MM.1S (cell line): ENCODE measurements around the gene PAM16.

Source experiments
- DNase-seq: peaks from one replicate; pipeline ENCODE4 v3.0.0-alpha.2; 2015
- H2AFZ ChIP-seq: fragments of 300-600 bp; sonication (generic); 2 replicates; pipeline ENCODE4 v1.6.0; 2016; ENCODE audit warnings: antibody characterized with exemption, low read length
- H3F3A ChIP-seq: fragments of 300-600 bp; sonication (generic); 2 replicates; pipeline ENCODE4 v1.6.1; 2016; ENCODE audit warnings: mild to moderate bottlenecking, antibody characterized with exemption, low read length, moderate library complexity, mixed read lengths; ENCODE audit not compliant: insufficient read depth
- H3K27ac ChIP-seq: fragments of 300-600 bp; sonication (generic); 2 replicates; pipeline ENCODE4 v1.5.1; 2016; ENCODE audit warnings: mild to moderate bottlenecking, low read length
- H3K27me3 ChIP-seq: fragments of 300-600 bp; sonication (generic); replicated peaks from 2 replicates; pipeline ENCODE4 v1.6.0; 2016; ENCODE audit warnings: low read length; ENCODE audit not compliant: insufficient read depth
- H3K36me3 ChIP-seq: fragments of 300-600 bp; sonication (generic); replicated peaks from 2 replicates; pipeline ENCODE4 v1.6.1; 2016; ENCODE audit warnings: mild to moderate bottlenecking, low read length, mixed read lengths; ENCODE audit not compliant: insufficient read depth
- H3K4me1 ChIP-seq: fragments of 300-600 bp; sonication (generic); 2 replicates; pipeline ENCODE4 v1.6.1; 2016; ENCODE audit warnings: low read length, mixed read lengths
- H3K4me2 ChIP-seq: fragments of 300-600 bp; sonication (generic); 2 replicates; pipeline ENCODE4 v1.6.0; 2016; ENCODE audit warnings: low read depth, low read length
- H3K4me3 ChIP-seq: fragments of 300-600 bp; sonication (generic); 2 replicates; pipeline ENCODE4 v1.5.1; 2016; ENCODE audit warnings: low read length, mixed read lengths
- H3K79me2 ChIP-seq: fragments of 300-600 bp; sonication (generic); 2 replicates; pipeline ENCODE4 v1.6.1; 2016; ENCODE audit warnings: mixed run types, low read length, mixed read lengths
- H3K9ac ChIP-seq: fragments of 300-600 bp; sonication (generic); 2 replicates; pipeline ENCODE4 v1.6.1; 2016; ENCODE audit warnings: low read length, mixed read lengths
- H3K9me2 ChIP-seq: fragments of 300-600 bp; sonication (generic); replicated peaks from 2 replicates; pipeline ENCODE4 v1.6.1; 2016; ENCODE audit warnings: mild to moderate bottlenecking, low read length, mixed read lengths; ENCODE audit not compliant: insufficient read depth
- H3K9me3 ChIP-seq: fragments of 300-600 bp; sonication (generic); replicated peaks from 2 replicates; pipeline ENCODE4 v1.6.1; 2016; ENCODE audit warnings: mild to moderate bottlenecking, low read length, mixed read lengths; ENCODE audit not compliant: insufficient read depth
- H4K20me1 ChIP-seq: fragments of 300-600 bp; sonication (generic); 2 replicates; pipeline ENCODE4 v1.6.1; 2016; ENCODE audit warnings: mild to moderate bottlenecking, low read length, moderate library complexity, mixed read lengths; ENCODE audit not compliant: insufficient read depth
- EZH2 ChIP-seq: fragments of 300-600 bp; sonication (generic); optimal IDR thresholded peaks from 2 replicates; pipeline ENCODE3; 2017; ENCODE audit warnings: low read depth, mild to moderate bottlenecking, antibody characterized with exemption, low read length, mixed read lengths
- EZH2phosphoT487 ChIP-seq: fragments of 300-600 bp; sonication (generic); IDR thresholded peaks from 2 replicates; pipeline ENCODE4 v1.6.1; 2018; ENCODE audit warnings: antibody characterized with exemption, low read length
- TF ChIP-seq, protein P1 (sequence below): fragments of 300-600 bp; sonication (generic); IDR thresholded peaks from 2 replicates; pipeline ENCODE4 v1.5.1; 2016; ENCODE audit warnings: antibody characterized with exemption, low read length, mixed read lengths

Gene PAM16

DNA sequence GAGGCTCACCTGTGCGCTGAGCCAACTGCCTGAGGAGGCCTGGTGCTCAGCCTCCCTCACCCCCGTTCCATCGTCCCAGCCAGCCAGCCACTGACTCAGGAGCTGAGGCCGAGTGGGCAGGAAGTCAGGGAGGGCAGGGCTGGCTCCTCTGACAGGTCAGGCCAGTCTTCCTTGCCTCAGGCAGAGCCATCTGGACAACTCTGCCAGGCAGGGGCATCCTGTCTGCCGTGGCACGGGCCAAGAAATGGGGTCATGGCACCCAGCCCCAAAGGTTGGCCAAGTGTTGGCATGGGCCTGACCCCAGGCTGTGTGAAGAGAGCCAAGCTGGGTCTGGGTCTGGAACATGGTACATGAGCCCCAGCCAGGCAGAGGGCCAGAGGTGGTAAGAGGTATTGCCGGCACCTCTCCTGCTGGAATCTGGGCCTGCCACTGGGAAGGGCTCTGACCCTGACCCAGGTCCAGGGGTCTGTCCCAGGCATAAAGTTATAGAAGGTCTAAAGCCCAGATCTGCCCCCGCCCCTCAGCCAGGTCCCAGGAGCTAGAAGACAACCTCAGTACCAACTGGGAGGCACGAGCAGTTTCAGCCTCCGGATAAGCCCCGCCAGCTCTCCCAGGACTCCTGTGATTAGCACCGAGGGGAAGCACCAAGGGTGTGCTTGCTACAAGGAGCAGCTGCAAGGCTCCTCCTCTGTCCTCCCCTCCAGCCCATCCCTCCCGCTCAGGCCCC lies 18.0 kb upstream of the PAM16 start:
- Histone ChIP-seq H3K4me2 (no peak overlapping the region), H2AFZ (no peak overlapping the region), H3K27me3 (no peaks in the 10 kb centered on the region), H4K20me1 (no peaks in the 10 kb centered on the region), H3K9me3 (no peaks in the 10 kb centered on the region), H3K27ac (no peak overlapping the region), H3K4me1 (no peaks in the 10 kb centered on the region), H3K9me2 (no peaks in the 10 kb centered on the region), H3K9ac (no peak overlapping the region), H3K36me3 (no peaks in the 10 kb centered on the region), H3K79me2 (peaks cover 14% of the 10 kb centered on the region), H3K4me3 (no peak overlapping the region), H3F3A (no peaks in the 10 kb centered on the region)
- no peak for DNase-seq
- TF ChIP-seq, protein P1, sequence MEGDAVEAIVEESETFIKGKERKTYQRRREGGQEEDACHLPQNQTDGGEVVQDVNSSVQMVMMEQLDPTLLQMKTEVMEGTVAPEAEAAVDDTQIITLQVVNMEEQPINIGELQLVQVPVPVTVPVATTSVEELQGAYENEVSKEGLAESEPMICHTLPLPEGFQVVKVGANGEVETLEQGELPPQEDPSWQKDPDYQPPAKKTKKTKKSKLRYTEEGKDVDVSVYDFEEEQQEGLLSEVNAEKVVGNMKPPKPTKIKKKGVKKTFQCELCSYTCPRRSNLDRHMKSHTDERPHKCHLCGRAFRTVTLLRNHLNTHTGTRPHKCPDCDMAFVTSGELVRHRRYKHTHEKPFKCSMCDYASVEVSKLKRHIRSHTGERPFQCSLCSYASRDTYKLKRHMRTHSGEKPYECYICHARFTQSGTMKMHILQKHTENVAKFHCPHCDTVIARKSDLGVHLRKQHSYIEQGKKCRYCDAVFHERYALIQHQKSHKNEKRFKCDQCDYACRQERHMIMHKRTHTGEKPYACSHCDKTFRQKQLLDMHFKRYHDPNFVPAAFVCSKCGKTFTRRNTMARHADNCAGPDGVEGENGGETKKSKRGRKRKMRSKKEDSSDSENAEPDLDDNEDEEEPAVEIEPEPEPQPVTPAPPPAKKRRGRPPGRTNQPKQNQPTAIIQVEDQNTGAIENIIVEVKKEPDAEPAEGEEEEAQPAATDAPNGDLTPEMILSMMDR = no peak
- no peak for TF ChIP-seq EZH2
- no peak for TF ChIP-seq EZH2phosphoT487

DNA sequence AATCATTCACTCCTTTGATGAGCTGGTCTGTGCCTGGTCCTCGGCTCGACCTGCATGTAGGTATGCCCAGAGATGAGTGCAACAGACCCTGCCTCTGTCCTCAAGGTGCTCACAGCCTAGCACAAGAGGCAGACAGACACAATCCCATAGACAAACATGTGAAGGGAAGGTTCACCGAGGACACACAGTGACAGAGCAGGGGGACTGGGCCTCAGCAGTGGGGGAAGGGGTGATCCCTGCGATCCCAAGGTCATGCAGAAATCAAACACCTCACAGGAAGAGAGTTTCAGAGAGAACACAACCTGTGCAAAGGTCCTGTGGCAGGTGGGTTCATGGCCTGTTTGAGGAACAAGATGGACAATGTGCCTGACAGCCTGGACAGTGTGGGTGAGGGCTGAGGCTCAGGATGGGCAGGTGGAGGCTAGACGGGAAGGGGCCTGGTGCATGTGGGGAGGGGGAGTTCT lies 16.3 kb upstream of the PAM16 start:
- Histone ChIP-seq H3K9ac (no peak overlapping the region), H3K4me2 (no peak overlapping the region), H3K9me3 (no peaks in the 10 kb centered on the region), H3F3A (no peaks in the 10 kb centered on the region), H4K20me1 (no peaks in the 10 kb centered on the region), H3K4me3 (no peak overlapping the region), H3K4me1 (no peaks in the 10 kb centered on the region), H3K79me2 (peaks cover 12% of the 10 kb centered on the region), H3K9me2 (no peaks in the 10 kb centered on the region), H3K27ac (no peak overlapping the region), H3K27me3 (no peaks in the 10 kb centered on the region), H2AFZ (no peak overlapping the region), H3K36me3 (no peaks in the 10 kb centered on the region)
- no peak for DNase-seq
- TF ChIP-seq, protein P1 = no peak
- no peak for TF ChIP-seq EZH2phosphoT487

DNA sequence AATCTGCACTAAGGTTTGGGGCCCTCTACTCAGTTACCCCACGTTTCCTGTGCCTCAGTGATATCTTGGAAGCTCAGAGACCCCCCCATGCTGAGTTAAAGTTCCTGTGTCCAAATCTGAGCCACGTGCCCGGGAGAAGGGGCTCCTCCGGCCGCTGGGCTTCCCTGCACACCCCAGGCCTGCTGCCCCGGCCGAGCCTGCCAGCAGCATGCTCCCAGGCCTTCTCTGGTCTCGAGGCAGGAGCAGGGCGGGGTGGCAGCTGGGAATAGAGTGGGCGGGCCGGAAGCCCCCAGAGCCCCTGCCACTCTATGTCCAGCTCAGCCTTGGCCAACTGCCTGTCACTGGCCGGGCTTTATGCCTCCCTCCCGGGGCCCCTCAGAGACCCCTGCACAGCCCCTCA lies 14.9 kb upstream of the PAM16 start:
- no peak for DNase-seq
- H3K4me3 ChIP-seq = no peak overlapping the region
- peaks cover 9% of the 10 kb centered on the region for H3K79me2 ChIP-seq
- no peaks in the 10 kb centered on the region for H4K20me1 ChIP-seq
- no peaks in the 10 kb centered on the region for H3F3A ChIP-seq
- TF ChIP-seq EZH2 = no peak
- TF ChIP-seq EZH2phosphoT487 = no peak
- TF ChIP-seq, protein P1 = no peak
- no peaks in the 10 kb centered on the region for H3K9me3 ChIP-seq
- H3K27me3 ChIP-seq = no peaks in the 10 kb centered on the region
- no peak overlapping the region for H3K9ac ChIP-seq
- no peak overlapping the region for H3K27ac ChIP-seq
- no peaks in the 10 kb centered on the region for H3K9me2 ChIP-seq
- H3K4me2 ChIP-seq = no peak overlapping the region
- no peak overlapping the region for H2AFZ ChIP-seq
- H3K36me3 ChIP-seq = no peaks in the 10 kb centered on the region; the same call in 1 of the 2 replicates
- H3K4me1 ChIP-seq = no peaks in the 10 kb centered on the region
